GM18526 (cell line): ENCODE results near the gene TSPAN11.

Experiments
- POLR2A ChIP-seq: IDR thresholded peaks from 3 replicates; pipeline ENCODE4 v1.6.1; 2011; ENCODE audit not compliant: insufficient read length; ENCODE audit errors: extremely low read depth

Gene TSPAN11

DNA sequence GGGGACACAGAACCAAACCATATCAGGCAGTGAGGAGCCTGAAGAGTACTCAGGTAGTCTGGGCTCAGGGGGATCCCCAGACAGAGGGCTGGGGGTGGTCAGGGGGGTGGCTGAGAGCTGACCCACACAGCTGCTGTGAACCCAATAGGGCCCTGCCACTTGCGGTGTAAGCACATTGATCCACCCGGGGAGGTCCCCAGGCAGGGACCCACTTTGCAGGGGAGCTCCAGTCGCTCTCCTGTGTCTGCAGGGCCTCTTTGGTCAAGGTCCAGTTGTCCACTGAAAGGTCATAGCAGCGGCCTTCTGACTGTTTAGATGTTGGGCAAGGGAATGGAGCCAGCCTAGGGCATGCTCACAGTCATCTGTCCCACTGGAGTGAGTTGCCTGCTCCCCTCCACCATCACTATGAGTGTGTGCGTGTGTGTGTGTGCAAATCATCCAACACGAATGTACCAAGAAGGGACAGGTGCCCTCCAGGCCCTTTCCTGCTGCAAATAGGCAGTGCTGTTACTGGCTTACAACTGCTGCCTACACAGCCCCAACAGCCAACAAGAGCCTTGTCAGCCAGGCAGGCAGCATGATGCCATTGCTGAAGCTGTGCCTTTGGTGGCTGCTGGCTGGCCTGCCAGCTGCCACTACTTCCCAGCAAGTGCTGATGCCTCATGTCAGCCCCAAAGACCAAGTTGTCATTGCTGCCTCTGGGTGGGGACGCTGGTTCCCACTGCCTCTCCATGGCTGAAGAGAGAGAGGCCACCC, 71.3 kb downstream of the TSPAN11 start:
- no peak for TF ChIP-seq POLR2A

GRCh38 chr12:30999011-30999410, 72.5 kb downstream of the TSPAN11 start:
- no peak for TF ChIP-seq POLR2A

DNA sequence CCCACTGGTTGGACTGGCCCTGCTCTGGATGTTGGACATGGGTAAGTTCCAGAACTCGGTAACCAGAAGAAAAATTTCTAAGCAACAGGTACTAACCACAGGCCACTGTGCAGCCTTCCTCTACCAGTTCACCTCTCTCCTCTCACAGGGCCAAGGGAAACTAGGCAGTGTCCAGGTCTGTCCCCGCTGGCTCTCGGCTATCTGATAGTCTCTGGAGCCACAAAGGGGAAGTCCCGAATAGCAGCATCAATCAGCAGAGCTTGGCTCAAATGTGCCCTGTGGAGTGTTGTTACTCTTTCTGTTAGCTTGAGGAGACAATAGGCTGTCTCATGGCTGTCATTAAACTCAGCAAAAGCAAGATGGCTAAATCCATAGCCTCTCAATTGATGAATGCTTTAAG, 73.2 kb downstream of the TSPAN11 start:
- no peak for TF ChIP-seq POLR2A

GRCh38 chr12:31000751-31001150, 74.2 kb downstream of the TSPAN11 start:
- no peak for TF ChIP-seq POLR2A

DNA sequence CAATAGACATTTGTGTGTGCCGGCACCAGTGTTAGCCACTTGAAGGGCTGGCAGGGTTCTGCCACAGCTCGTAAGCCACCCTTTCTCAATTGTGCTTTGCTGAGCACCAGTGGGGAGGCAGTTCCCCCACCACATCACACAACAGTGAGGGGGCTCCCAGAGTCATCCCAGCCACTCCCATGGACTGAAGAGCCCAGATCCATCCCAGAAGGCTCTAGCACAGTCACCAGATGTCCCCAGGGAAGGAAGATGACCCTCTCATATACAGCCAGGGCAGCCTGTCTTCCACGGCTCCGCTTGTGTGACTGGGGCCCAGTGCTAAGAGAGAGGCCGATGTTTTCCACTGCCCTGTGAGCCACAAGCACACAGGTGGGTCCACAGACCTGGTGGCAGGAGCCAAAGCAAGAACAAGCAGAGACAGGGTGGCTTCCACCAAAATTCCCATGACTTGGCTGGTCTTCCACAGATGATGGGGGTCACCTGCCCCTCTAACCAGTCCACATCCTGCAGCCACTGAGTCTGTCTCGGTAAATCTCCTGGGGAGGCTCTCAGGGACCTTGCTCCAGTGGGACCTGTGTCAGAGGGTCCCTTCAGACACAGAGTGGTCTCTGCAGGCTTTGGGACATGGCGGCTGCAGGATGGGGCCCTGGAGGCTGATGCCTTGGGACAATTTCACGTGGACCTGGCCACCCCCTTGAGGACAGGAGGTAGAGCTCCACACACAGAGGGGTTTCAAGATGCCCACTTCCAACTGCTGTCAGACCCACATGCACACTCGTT, 75.2 kb downstream of the TSPAN11 start:
- no peak for TF ChIP-seq POLR2A

DNA sequence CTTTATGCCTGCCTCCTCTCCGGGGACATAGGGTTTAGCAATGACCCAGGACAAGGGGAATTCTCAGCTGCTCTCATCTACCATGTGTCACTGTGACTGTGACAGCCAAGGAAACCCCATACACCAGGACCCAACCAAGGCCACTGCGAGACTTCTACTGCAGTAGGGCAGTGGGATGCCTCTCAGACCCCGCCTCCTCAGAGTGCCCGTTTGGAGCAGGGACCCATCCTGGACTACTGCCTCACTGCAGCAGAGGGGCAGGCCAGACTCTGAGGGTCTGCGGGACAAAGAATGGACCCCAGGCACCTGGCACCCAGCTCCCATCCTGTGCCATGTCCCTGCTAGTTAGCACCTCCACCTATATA, 75.8 kb downstream of the TSPAN11 start:
- TF ChIP-seq POLR2A, result no peak

DNA sequence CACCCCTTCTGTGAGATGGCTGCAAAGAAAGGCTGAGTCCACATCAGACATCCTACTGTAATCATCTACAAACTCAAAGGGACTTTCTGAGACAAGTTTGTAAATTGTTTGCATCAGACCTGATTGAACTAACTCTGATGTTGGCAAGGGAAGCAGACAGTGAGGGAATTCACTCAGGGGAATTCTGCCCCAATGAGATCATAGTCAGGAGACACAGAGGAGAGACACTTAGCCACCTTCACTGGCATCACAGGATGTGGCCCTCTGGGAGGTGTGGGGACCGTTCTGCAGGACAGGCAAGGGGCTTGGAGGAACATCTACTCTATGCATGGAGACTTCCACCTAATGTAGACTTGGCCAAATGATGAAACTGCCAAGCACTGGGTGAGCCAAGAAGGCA, 76.5 kb downstream of the TSPAN11 start:
- no peak for TF ChIP-seq POLR2A

DNA sequence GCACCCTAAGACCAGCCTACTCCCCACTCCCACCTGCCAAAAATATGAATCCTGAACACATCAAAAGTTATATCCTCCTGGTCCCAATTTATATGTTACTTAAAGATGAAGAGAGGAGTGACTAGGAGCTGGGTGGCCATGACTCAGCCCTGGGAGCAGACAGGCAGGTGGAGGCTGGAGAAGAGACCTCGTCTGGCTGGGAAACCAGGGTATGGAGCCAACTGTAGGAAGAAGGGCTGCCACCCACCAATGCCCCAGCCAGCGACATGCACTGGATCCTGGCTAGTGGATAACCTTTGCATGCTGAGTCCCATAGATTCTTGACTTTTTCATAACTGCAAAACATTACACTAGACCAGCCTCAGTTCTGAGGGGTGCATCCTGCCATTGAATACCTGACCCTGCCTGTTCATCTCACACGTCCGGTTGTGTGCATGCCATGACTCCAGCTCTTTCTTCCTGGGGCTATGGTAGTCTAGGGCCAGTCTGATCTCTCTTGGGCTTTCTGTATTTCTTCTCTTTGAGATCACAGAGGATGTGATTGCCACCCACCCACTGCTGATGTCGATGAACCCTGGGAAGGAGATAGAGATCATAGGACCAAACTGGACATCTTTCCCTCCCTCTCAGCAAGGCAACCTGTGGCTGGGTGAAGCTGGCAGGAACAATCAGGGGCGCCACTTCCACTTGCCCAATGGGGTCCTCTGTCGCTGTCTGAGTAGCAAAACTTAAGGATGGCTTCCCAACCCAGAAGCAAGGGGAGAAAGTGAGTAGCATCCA, 77.5 kb downstream of the TSPAN11 start:
- no peak for TF ChIP-seq POLR2A

- no peak for TF ChIP-seq POLR2A
Observed at GRCh38 chr12:31004666-31005065, 78.1 kb downstream of the TSPAN11 start.

- no peak for TF ChIP-seq POLR2A
Observed at GRCh38 chr12:31005256-31005943, 78.9 kb downstream of the TSPAN11 start.

GRCh38 chr12:31005944-31006361, 79.4 kb downstream of the TSPAN11 start:
- no peak for TF ChIP-seq POLR2A

GRCh38 chr12:31006416-31007152, 80.0 kb downstream of the TSPAN11 start:
- no peak for TF ChIP-seq POLR2A

DNA sequence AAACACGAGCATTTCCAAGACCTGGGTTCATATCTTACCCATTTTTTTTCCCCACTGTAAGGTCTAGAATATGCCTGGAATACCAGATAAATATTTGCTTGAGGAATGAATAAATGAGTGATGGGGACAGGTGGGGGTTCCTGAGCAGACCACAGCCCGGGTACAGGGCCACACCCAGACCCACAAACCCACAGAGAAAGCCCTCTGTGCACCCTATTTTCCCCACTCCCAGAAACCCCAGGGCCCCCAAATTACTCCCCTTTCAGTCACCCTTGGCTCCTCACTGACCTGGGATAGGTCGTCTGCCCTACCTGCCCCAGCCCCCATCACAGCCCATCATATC, 80.6 kb downstream of the TSPAN11 start:
- no peak for TF ChIP-seq POLR2A

GRCh38 chr12:31007636-31008175, 81.2 kb downstream of the TSPAN11 start:
- no peak for TF ChIP-seq POLR2A
